Nephron progenitor cell (in vitro differentiated cells): ENCODE data around the gene PTS.
A peak's percentile ranks its signal among the peaks of the same experiment; 100 is the strongest.

Experiments used
- DNase-seq: peaks from one replicate; pipeline ENCODE4 v3.0.0; 2021
- H3K27ac Mint-ChIP-seq: 2 replicates; pipeline ENCODE4 v1.8.0; 2021; ENCODE audit warnings: mild to moderate bottlenecking, moderate library complexity, mixed read lengths
- H3K27me3 Mint-ChIP-seq: 2 replicates; pipeline ENCODE4 v1.8.0; 2021; ENCODE audit warnings: mild to moderate bottlenecking, low read depth, mixed read lengths; ENCODE audit not compliant: poor library complexity
- H3K36me3 Mint-ChIP-seq: 2 replicates; pipeline ENCODE4 v1.8.0; 2021; ENCODE audit warnings: low read depth, mixed read lengths
- H3K4me1 Mint-ChIP-seq: 2 replicates; pipeline ENCODE4 v1.8.0; 2021; ENCODE audit warnings: mixed read lengths
- H3K4me3 Mint-ChIP-seq: 2 replicates; pipeline ENCODE4 v1.8.0; 2021; ENCODE audit warnings: mild to moderate bottlenecking, moderate library complexity, mixed read lengths
- H3K9me3 Mint-ChIP-seq: 2 replicates; pipeline ENCODE4 v1.8.0; 2021; ENCODE audit warnings: mild to moderate bottlenecking, moderate library complexity, mixed read lengths
- TF ChIP-seq, protein P1 (sequence below): fragments of 200-600 bp; sonication (generic); IDR thresholded peaks from 2 replicates; pipeline ENCODE4 v1.5.0; 2021; ENCODE audit warnings: antibody characterized with exemption

Gene PTS

DNA sequence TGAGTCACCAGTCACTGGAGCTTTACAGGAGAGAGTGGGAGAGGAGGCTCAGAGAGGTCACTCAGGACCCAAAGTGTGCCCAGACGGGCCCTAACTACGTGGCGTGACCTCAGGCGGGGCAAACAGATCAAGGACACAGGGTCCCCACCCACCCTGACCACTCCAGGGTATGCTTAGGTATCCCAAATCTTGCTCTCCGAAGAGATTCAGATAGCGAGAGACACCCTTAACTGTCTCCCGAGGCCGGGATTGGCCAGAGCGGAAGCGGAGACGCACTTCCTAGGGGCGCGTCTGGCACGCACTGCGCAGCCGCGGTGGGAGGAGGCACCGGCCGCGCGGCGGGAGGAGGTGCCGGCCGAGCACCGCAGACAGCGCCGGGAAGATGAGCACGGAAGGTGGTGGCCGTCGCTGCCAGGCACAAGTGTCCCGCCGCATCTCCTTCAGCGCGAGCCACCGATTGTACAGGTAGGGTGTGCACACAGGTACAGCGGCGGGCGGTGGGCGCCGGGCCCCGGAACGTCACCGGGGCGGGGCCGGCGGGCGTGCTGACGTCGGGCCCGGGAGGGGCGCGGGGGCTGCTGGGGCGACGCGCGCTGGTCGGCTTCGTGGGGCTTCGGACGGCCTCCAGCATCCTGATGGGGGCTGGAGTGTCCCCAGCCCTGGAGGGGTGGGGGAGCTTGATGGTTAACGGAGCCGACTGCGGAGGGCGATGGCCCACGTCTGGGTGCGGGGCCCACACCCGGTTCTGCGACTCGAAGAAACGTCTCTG is at the start of gene PTS:
Gene PTS, plus strand, starts transcription at position 367 of the 769 bp plus-strand sequence. Its CDS starts 16 bp downstream, at position 383.
- peaks cover 24% of the 10 kb centered on the region for H3K4me1 Mint-ChIP-seq
- H3K27ac Mint-ChIP-seq: peak within 1 kb of the TSS; percentile 78
- H3K9me3 Mint-ChIP-seq: peaks cover 13% of the 10 kb centered on the region
- H3K27me3 Mint-ChIP-seq: peaks cover 18% of the 10 kb centered on the region
- H3K4me3 Mint-ChIP-seq: peak within 1 kb of the TSS; percentile 88
- peak; percentile 81 for DNase-seq
- H3K36me3 Mint-ChIP-seq: peaks cover 26% of the 10 kb centered on the region
- TF ChIP-seq, protein P1, sequence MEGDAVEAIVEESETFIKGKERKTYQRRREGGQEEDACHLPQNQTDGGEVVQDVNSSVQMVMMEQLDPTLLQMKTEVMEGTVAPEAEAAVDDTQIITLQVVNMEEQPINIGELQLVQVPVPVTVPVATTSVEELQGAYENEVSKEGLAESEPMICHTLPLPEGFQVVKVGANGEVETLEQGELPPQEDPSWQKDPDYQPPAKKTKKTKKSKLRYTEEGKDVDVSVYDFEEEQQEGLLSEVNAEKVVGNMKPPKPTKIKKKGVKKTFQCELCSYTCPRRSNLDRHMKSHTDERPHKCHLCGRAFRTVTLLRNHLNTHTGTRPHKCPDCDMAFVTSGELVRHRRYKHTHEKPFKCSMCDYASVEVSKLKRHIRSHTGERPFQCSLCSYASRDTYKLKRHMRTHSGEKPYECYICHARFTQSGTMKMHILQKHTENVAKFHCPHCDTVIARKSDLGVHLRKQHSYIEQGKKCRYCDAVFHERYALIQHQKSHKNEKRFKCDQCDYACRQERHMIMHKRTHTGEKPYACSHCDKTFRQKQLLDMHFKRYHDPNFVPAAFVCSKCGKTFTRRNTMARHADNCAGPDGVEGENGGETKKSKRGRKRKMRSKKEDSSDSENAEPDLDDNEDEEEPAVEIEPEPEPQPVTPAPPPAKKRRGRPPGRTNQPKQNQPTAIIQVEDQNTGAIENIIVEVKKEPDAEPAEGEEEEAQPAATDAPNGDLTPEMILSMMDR: no peak

DNA sequence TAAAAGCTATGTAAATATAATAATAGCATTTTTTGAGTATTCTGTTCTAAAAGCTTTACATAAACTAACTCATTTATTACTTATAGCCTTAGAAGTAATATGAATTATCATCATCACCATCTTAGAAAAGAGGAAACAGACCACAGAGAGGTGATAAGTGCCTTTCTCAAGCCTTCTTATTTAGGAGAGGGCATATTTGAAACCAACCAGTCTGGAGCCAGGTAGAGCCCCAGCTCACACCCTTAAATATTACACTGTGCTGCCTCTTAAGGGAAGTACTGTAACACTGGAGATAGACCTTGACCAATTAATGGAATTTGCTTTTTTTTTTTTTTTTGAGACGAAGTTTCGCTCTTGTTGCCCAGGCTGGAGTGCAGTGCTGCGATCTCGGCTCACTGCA is 48.6 kb upstream of the PTS start:
- Mint-ChIP-seq H3K4me1 (peaks cover 35% of the 10 kb centered on the region), H3K4me3 (no peak overlapping the region), H3K27ac (no peak overlapping the region), H3K9me3 (peaks cover 11% of the 10 kb centered on the region), H3K27me3 (peaks cover 13% of the 10 kb centered on the region), H3K36me3 (peaks cover 7% of the 10 kb centered on the region)
- TF ChIP-seq, protein P1: no peak
- no peak for DNase-seq

DNA sequence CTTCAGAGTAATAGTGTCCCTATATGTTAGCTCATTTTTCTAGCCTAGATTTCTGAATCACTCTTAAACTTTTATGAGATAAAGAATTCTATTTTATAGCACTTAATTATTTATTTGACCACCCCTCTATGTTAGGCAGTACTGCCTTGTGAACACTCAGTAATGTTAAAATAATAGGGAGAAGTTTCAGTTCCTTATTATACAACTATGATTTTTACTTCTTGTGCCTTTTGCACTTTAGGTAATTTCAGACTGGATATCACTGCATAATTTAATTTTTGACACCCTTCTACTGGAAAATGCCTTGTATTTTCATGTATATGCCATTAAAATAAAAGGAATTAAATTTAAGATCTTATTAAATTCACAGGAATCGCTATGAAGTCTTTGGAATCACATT is 47.8 kb upstream of the PTS start:
- no peak for DNase-seq
- Mint-ChIP-seq H3K36me3 (peaks cover 7% of the 10 kb centered on the region), H3K27me3 (peaks cover 15% of the 10 kb centered on the region), H3K9me3 (peaks cover 11% of the 10 kb centered on the region), H3K4me1 (peaks cover 31% of the 10 kb centered on the region), H3K4me3 (no peak overlapping the region), H3K27ac (no peak overlapping the region)
- TF ChIP-seq, protein P1: no peak

DNA sequence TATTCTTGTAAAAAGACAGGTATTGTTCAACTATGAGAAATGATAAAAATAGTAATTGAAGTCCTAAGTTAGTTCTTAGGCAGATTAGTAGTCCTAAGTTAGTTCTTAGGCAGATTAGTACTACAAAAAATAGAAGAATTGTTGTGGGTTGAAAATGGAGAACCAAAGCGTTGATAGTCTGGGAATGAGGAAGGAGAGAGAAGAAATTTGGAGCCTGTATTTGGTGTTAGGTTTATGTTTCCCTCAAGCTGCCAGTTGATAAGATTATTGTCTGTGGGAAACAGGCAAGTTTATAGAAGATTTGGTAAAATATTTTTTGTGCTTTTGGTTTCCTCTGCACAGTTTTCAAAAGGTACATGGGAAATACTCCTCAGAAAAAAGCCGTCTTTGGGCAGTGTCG is 47.3 kb upstream of the PTS start:
- Mint-ChIP-seq H3K4me1 (peaks cover 31% of the 10 kb centered on the region), H3K9me3 (peaks cover 11% of the 10 kb centered on the region), H3K27ac (no peak overlapping the region), H3K27me3 (peaks cover 15% of the 10 kb centered on the region), H3K4me3 (no peak overlapping the region), H3K36me3 (peaks cover 7% of the 10 kb centered on the region)
- no peak for DNase-seq
- TF ChIP-seq, protein P1: no peak

DNA sequence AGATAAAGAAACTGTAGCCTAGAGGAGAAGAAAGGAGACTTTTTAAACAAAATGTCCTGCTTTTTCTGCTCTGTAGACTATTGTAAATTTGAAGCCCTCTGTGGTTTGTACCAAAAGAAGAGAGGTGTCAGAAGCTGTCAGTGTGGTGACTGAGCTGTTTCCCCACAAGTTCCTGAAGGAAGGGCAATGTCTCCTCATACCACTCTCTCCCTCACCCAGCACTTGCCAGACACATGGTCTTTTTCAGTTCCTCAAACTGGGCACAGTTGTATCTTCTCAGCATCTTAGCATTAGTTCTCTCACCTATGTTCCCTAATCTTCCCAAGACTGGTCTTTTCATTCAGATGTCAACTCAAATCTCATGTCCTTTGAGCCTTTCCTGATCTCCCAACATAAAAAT is 46.6 kb upstream of the PTS start:
- Mint-ChIP-seq H3K9me3 (peaks cover 11% of the 10 kb centered on the region), H3K27me3 (peaks cover 15% of the 10 kb centered on the region), H3K4me1 (peaks cover 28% of the 10 kb centered on the region), H3K4me3 (no peak overlapping the region), H3K36me3 (peaks cover 7% of the 10 kb centered on the region), H3K27ac (no peak overlapping the region)
- TF ChIP-seq, protein P1: no peak
- DNase-seq: no peak

DNA sequence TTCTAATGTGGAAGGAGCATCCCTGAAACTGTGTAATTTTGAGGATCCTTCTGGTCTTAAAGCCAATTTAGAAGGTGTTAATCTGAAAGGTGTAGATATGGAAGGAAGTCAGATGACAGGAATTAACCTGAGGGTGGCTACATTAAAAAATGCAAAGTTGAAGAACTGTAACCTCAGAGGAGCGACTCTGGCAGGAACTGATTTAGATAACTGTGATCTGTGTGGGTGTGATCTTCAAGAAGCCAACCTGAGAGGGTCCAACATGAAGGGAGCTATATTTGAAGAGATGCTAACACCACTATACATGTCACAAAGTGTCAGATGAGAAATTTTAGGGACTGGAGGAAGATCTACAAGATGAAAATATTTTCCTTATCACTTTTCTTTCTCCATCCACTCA is 43.4 kb upstream of the PTS start:
- no peak for DNase-seq
- no peak overlapping the region for H3K27ac Mint-ChIP-seq
- TF ChIP-seq, protein P1: no peak
- H3K4me1 Mint-ChIP-seq: peaks cover 7% of the 10 kb centered on the region
- peaks cover 7% of the 10 kb centered on the region for H3K27me3 Mint-ChIP-seq
- H3K36me3 Mint-ChIP-seq: peaks cover 7% of the 10 kb centered on the region
- peaks cover 11% of the 10 kb centered on the region for H3K9me3 Mint-ChIP-seq
- H3K4me3 Mint-ChIP-seq: no peak overlapping the region
